ENCODE measurements around the gene SMG1.

DNA sequence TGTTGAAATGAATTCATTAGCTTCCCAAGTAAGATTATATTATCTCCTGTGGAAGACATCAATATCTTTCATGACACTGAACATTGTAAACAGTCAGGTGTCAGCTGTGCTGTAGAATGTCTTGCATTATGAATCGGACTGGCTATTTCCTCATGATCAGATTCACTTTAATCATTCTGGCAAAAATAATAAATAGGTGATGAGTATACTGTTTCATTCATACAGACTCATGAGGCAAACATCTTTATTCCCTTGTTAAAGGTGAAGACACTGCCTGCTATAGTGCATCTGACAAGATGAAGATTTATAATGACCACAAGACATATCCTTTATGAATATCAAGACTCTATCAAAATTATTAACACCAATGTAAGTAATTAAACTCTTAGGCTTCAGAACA is 73.6 kb downstream of the SMG1 start:
- TF ChIP-seq, protein P1, sequence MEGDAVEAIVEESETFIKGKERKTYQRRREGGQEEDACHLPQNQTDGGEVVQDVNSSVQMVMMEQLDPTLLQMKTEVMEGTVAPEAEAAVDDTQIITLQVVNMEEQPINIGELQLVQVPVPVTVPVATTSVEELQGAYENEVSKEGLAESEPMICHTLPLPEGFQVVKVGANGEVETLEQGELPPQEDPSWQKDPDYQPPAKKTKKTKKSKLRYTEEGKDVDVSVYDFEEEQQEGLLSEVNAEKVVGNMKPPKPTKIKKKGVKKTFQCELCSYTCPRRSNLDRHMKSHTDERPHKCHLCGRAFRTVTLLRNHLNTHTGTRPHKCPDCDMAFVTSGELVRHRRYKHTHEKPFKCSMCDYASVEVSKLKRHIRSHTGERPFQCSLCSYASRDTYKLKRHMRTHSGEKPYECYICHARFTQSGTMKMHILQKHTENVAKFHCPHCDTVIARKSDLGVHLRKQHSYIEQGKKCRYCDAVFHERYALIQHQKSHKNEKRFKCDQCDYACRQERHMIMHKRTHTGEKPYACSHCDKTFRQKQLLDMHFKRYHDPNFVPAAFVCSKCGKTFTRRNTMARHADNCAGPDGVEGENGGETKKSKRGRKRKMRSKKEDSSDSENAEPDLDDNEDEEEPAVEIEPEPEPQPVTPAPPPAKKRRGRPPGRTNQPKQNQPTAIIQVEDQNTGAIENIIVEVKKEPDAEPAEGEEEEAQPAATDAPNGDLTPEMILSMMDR (conservative IDR thresholded peaks at IDR 0.05) = no peak
- TF ChIP-seq ZFX (IDR thresholded peaks at IDR 0.05) = no peak

Measured in C4-2B (cell line).